Hepatocyte (in vitro differentiated cells): ENCODE results near the gene TF. TPM values are rescaled to one million over a fixed set of nuclear protein-coding genes. Genes with fewer than 3 reads are reported as not detected.

Experiments used
- DNase-seq: peaks from one replicate; pipeline ENCODE4 v3.0.0-alpha.2; 2016; ENCODE audit warnings: low spot score
- H2AFZ ChIP-seq: fragments of 200-600 bp; sonication (generic); 2 replicates; pipeline ENCODE4 v1.6.0; 2016; ENCODE audit warnings: antibody characterized with exemption, mild to moderate bottlenecking
- H3K27ac ChIP-seq: fragments of 200-600 bp; sonication (generic); 2 replicates; pipeline ENCODE4 v1.5.1; 2016; ENCODE audit warnings: mild to moderate bottlenecking
- H3K27me3 ChIP-seq: fragments of 200-600 bp; sonication (generic); 2 replicates; pipeline ENCODE4 v1.6.1; 2016
- H3K36me3 ChIP-seq: fragments of 200-600 bp; sonication (generic); replicated peaks from 2 replicates; pipeline ENCODE4 v1.5.1; 2016; ENCODE audit warnings: low read depth; ENCODE audit not compliant: insufficient read depth
- H3K4me1 ChIP-seq: fragments of 200-600 bp; sonication (generic); 2 replicates; pipeline ENCODE4 v1.5.1; 2016; ENCODE audit warnings: mild to moderate bottlenecking, moderate library complexity; ENCODE audit not compliant: insufficient read depth
- H3K4me2 ChIP-seq: fragments of 200-600 bp; sonication (generic); 2 replicates; pipeline ENCODE4 v1.6.0; 2016
- H3K4me3 ChIP-seq: fragments of 200-600 bp; sonication (generic); 2 replicates; pipeline ENCODE4 v1.5.1; 2016; ENCODE audit warnings: mild to moderate bottlenecking
- H3K79me2 ChIP-seq: fragments of 200-600 bp; sonication (generic); 2 replicates; pipeline ENCODE4 v1.6.0; 2017; ENCODE audit warnings: mild to moderate bottlenecking
- H3K9me2 ChIP-seq: fragments of 200-600 bp; sonication (generic); replicated peaks from 2 replicates; pipeline ENCODE4 v1.6.0; 2017; ENCODE audit warnings: mild to moderate bottlenecking; ENCODE audit not compliant: insufficient read depth
- H3K9me3 ChIP-seq: fragments of 200-600 bp; sonication (generic); 2 replicates; pipeline ENCODE4 v1.5.1; 2016; ENCODE audit warnings: low read depth, mild to moderate bottlenecking
- H4K20me1 ChIP-seq: fragments of 200-600 bp; sonication (generic); 2 replicates; pipeline ENCODE4 v1.6.0; 2016; ENCODE audit warnings: mild to moderate bottlenecking; ENCODE audit not compliant: insufficient read depth, poor library complexity, severe bottlenecking
- CTCF ChIP-seq: fragments of 200-600 bp; sonication (generic); IDR thresholded peaks from 2 replicates; pipeline ENCODE4 v1.5.1; 2016; ENCODE audit warnings: antibody characterized with exemption, mild to moderate bottlenecking; ENCODE audit not compliant: poor library complexity
- EZH2 ChIP-seq: fragments of 200-600 bp; sonication (generic); IDR thresholded peaks from 2 replicates; pipeline ENCODE4 v1.6.1; 2016; ENCODE audit warnings: antibody characterized with exemption, mild to moderate bottlenecking, borderline replicate concordance
- EZH2phosphoT487 ChIP-seq: fragments of 200-600 bp; sonication (generic); IDR thresholded peaks from one replicate; pipeline ENCODE4 v1.6.1; 2018; ENCODE audit warnings: antibody characterized with exemption, mild to moderate bottlenecking, low read depth, moderate library complexity; ENCODE audit not compliant: unreplicated experiment, severe bottlenecking
- WGBS: methylation state at CpG from one replicate; pipeline ENCODE4 v1.1.6; 2016; ENCODE audit warnings: low lambda C conversion rate; ENCODE audit errors: missing lambda C conversion rate; 5-methylcytosine and 5-hydroxymethylcytosine counted together
- polyA plus RNA-seq: library from polyadenylated mRNA; unstranded; fragments of >200 nt; fragmentation: Nextera tagmentation; extraction: Ambion mirVana; gene quantifications from 2 replicates; pipeline ENCODE4 v1.2.1, GENCODE V29; 2016
- total RNA-seq: library from RNA; depleted of rRNA; stranded (reverse); fragments of >200 nt; gene quantifications from 2 replicates; pipeline ENCODE4 v1.2.3, GENCODE V29; 2014

Gene TF
- total and polyA plus RNA-seq, 2 experiments from 2014 or later: 577 to 642 TPM

- Histone ChIP-seq H3K9me3 (peaks cover 4% of the 10 kb centered on the region), H3K79me2 (no peaks in the 10 kb centered on the region), H2AFZ (no peak overlapping the region), H3K9me2 (no peaks in the 10 kb centered on the region), H3K4me3 (no peak overlapping the region), H3K4me2 (no peak overlapping the region), H3K4me1 (no peaks in the 10 kb centered on the region), H3K27ac (no peak overlapping the region), H4K20me1 (no peaks in the 10 kb centered on the region), H3K27me3 (no peaks in the 10 kb centered on the region), H3K36me3 (no peaks in the 10 kb centered on the region)
- TF ChIP-seq CTCF: no peak
- TF ChIP-seq EZH2phosphoT487: no peak
- TF ChIP-seq EZH2: no peak
- DNase-seq: no peak
- 60% methylated on average over 3 of the region's 3 CpGs for WGBS
These were observed 51.4 kb downstream of the TF start for GRCh38 chr3:133797396-133798105.

- 82% methylated on average over 7 of the region's 7 CpGs for WGBS
- no peak overlapping the region for H3K4me2 ChIP-seq
- TF ChIP-seq EZH2 (no peak), CTCF (no peak), EZH2phosphoT487 (no peak)
These were observed 53.8 kb downstream of the TF start for GRCh38 chr3:133799794-133800585.

GRCh38 chr3:133803469-133803868 is 57.3 kb downstream of the TF start:
- Histone ChIP-seq H3K79me2 (peaks cover 22% of the 10 kb centered on the region), H3K4me3 (no peak overlapping the region), H3K4me2 (no peak overlapping the region), H3K27ac (no peak overlapping the region), H2AFZ (no peak overlapping the region), H3K9me2 (no peaks in the 10 kb centered on the region), H3K36me3 (no peaks in the 10 kb centered on the region), H3K4me1 (peaks cover 3% of the 10 kb centered on the region), H3K27me3 (no peaks in the 10 kb centered on the region), H4K20me1 (no peaks in the 10 kb centered on the region), H3K9me3 (no peaks in the 10 kb centered on the region)
- no peak for DNase-seq
- TF ChIP-seq CTCF: no peak
- TF ChIP-seq EZH2: no peak
- WGBS: 95% methylated on average over 5 of the region's 5 CpGs

More at GRCh38 chr3:133799794-133800585, 53.8 kb downstream of the TF start:
- Histone ChIP-seq H3K36me3 (no peaks in the 10 kb centered on the region), H3K27ac (no peak overlapping the region), H3K9me2 (no peaks in the 10 kb centered on the region), H3K27me3 (no peaks in the 10 kb centered on the region), H3K4me1 (no peaks in the 10 kb centered on the region), H4K20me1 (no peaks in the 10 kb centered on the region), H2AFZ (no peak overlapping the region), H3K9me3 (no peaks in the 10 kb centered on the region), H3K79me2 (no peaks in the 10 kb centered on the region), H3K4me3 (no peak overlapping the region)
- DNase-seq: peak; percentile 26
